ENCODE results near the gene KRT81. TPM values are rescaled to one million over a fixed set of nuclear protein-coding genes. Genes with fewer than 3 reads are reported as not detected.
A peak's percentile ranks its signal among the peaks of the same experiment; 100 is the strongest.
"Not testable (repeated sequence)": the region's sequence is repeated elsewhere in the genome, so short reads cannot be mapped to it uniquely, and the experiment has no call there.

The KRT81 gene
- total RNA-seq, 4 donors from 2014 or later: not detected

DNA sequence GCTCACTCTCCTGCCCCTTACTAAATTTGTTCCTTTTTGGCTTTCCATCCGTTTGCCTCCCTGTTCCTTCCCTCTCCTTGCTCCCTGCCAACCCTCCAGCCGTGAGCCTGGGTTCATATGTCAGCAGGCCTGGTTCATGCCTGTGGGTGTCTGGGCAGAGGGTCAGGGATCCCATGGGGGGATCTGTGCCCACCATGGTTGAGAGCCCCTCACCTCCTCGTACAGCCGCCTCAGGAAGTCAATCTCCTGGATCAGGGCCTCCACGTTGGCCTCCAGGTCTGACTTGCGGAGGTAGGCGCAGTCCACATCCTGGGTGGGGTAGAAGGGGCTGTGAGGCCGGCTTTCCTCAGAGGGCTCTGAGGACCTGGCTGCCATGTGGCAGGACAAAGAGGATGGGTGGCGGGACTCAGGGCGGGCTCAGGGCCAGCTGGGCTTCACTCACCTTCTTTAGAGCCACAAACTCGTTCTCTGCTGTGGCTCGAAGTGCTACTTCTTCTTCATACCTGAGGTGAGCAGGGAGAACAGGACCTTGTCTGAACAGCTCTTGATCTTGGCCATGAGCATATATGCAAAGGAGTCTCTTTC, 26.2 kb upstream of the KRT81 start:
- intact Hi-C loops (cut with DNase I; ENCODE audit: low total_unique reads): no loop called here
- no peaks in the 10 kb centered on the region for H3K9me3 ChIP-seq

DNA sequence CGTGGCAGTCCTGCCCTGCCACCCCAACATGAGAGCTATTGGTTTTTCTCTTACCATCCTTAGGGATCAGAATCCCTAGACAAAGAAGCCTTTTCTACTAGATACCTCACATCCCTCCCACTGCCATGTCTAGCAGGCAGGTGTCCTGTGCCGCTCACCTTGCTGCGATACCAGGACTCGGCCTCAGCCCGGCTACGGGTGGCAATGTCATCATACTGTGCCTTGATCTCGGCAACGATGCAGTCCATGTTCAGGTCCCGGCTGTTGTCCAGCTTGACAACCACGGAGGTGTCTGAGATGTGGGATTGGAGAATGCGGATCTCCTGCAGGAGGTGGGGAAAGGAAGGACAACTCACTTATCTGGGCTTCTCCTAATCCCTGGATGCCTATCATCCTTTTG, 25.4 kb upstream of the KRT81 start:
- DNase-seq: no peak
- H3K4me1 ChIP-seq: no peaks in the 10 kb centered on the region
- no peak overlapping the region for H3K27ac ChIP-seq
- H3K9me3 ChIP-seq: no peaks in the 10 kb centered on the region
- H3K27me3 ChIP-seq: no peaks in the 10 kb centered on the region
- TF ChIP-seq, protein P1, sequence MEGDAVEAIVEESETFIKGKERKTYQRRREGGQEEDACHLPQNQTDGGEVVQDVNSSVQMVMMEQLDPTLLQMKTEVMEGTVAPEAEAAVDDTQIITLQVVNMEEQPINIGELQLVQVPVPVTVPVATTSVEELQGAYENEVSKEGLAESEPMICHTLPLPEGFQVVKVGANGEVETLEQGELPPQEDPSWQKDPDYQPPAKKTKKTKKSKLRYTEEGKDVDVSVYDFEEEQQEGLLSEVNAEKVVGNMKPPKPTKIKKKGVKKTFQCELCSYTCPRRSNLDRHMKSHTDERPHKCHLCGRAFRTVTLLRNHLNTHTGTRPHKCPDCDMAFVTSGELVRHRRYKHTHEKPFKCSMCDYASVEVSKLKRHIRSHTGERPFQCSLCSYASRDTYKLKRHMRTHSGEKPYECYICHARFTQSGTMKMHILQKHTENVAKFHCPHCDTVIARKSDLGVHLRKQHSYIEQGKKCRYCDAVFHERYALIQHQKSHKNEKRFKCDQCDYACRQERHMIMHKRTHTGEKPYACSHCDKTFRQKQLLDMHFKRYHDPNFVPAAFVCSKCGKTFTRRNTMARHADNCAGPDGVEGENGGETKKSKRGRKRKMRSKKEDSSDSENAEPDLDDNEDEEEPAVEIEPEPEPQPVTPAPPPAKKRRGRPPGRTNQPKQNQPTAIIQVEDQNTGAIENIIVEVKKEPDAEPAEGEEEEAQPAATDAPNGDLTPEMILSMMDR (IDR thresholded peaks at IDR 0.05): no peak
- no peak for TF ChIP-seq POLR2A (IDR thresholded peaks at IDR 0.05)
- no peaks in the 10 kb centered on the region for H3K36me3 ChIP-seq
- intact Hi-C loops (cut with DNase I; ENCODE audit: low total_unique reads): no loop called here
- H3K4me3 ChIP-seq: no peak overlapping the region

More for the DNA sequence above, 26.2 kb upstream of the KRT81 start:
- no peaks in the 10 kb centered on the region for H3K36me3 ChIP-seq
- H3K27me3 ChIP-seq: no peaks in the 10 kb centered on the region
- TF ChIP-seq, protein P1 (IDR thresholded peaks at IDR 0.05): no peak
- TF ChIP-seq POLR2A (IDR thresholded peaks at IDR 0.05): no peak
- H3K4me1 ChIP-seq: no peaks in the 10 kb centered on the region
- no peak overlapping the region for H3K4me3 ChIP-seq
- DNase-seq: no peak
- no peak overlapping the region for H3K27ac ChIP-seq

DNA sequence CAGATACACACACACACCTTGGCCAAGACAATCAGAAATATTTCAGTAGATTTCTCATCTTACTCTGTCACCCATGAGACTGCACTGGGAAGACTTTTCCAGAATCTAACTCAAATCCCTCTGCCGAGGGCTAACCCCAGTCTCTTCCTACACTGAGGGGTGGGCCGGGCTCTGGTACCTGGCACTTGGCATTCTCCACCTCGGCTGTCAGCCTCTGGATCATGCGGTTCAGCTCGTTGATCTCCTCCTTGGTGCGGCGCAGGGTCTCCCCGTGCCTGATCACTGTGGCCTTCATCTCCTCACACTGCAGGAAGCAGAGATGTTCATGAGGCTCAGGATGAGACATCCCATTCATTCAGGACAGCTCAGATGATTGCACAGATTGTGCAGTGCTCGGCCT, 25.0 kb upstream of the KRT81 start:
- no peak overlapping the region for H3K4me3 ChIP-seq
- intact Hi-C loops (cut with DNase I; ENCODE audit: low total_unique reads): no loop called here
- no peak overlapping the region for H3K27ac ChIP-seq
- H3K36me3 ChIP-seq: no peaks in the 10 kb centered on the region
- TF ChIP-seq, protein P1 (IDR thresholded peaks at IDR 0.05): no peak
- H3K9me3 ChIP-seq: no peaks in the 10 kb centered on the region
- no peaks in the 10 kb centered on the region for H3K4me1 ChIP-seq
- H3K27me3 ChIP-seq: no peaks in the 10 kb centered on the region
- no peak for DNase-seq

DNA sequence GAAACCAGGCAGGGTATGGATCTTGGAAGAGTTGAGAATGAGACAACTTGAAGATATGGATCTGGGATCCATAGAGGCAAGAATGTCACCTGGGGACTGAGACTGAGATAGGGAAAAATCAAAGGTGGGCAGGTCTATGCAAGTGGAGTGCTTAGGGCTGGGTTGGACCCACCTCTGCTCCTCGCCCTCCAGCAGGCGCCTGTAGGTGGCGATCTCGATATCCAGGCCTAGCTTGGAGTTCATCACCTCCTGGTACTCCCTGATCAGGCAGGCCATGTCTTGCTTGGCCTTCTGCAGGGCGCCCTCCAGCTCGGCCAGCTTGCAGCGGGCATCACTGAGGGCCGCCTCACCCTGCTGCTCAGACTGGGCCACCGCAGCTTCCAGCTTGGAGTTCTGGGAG, 24.4 kb upstream of the KRT81 start:
- H3K27me3 ChIP-seq; H3K4me1 ChIP-seq; H3K36me3 ChIP-seq; H3K9me3 ChIP-seq; H3K27ac ChIP-seq; intact Hi-C loops (cut with DNase I; ENCODE audit: low total_unique reads); DNase-seq; H3K4me3 ChIP-seq: not testable (repeated sequence)
- TF ChIP-seq, protein P1 (IDR thresholded peaks at IDR 0.05): peak in 1 of 4 experiments; percentile 3

DNA sequence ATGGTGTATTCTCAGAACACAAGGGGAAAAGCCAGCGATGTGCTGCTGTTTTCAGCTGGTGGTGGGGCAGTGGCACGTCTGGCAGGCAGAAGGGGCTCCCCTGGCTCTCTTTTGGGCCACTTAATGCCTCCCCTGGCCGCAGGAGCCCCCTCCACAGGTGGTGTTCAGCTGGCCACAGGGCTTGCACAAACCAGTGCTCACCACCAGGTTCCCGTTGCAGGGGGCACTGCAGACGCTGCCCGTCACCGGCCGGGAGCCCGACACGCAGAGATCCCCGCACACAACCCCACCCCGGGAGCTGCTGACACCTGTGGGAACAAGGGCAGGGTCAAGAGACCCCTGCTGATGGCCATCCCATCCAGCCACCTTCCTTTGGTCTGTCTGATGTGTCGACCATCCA, 23.2 kb upstream of the KRT81 start:
- Histone ChIP-seq H3K27ac (no peak overlapping the region), H3K27me3 (no peaks in the 10 kb centered on the region), H3K36me3 (no peaks in the 10 kb centered on the region), H3K4me3 (no peak overlapping the region), H3K4me1 (no peaks in the 10 kb centered on the region), H3K9me3 (no peaks in the 10 kb centered on the region)
- TF ChIP-seq, protein P1 (IDR thresholded peaks at IDR 0.05): no peak
- TF ChIP-seq POLR2A (IDR thresholded peaks at IDR 0.05): no peak
- no peak for DNase-seq
- intact Hi-C loops (cut with DNase I; ENCODE audit: low total_unique reads): no loop called here
